ENCODE results near the gene IREB2.

Gene IREB2

GRCh38 chr15:78407608-78408354 is 30.2 kb upstream of the IREB2 start:
- Histone ChIP-seq H3K18ac (ENCODE audit: low read length) (no peak overlapping the region), H3K4me1 (ENCODE audit: control insufficient read depth, low read depth, low read length) (no peaks in the 10 kb centered on the region), H2BK120ac (ENCODE audit: low read depth, low read length) (no peak overlapping the region), H4K8ac (ENCODE audit: low read depth, low read length) (no peak overlapping the region), H3K36me3 (ENCODE audit: control insufficient read depth, insufficient read depth, low read length) (no peaks in the 10 kb centered on the region), H4K5ac (ENCODE audit: low read length) (no peak overlapping the region), H2AK5ac (ENCODE audit: low read length) (no peak overlapping the region), H3K4me2 (ENCODE audit: low read length) (no peak overlapping the region), H2BK5ac (ENCODE audit: low read length) (no peak overlapping the region), H3K56ac (ENCODE audit: low read length) (no peak overlapping the region), H3K4me3 (ENCODE audit: low read length) (no peak overlapping the region), H3K4ac (ENCODE audit: low read depth, low read length) (no peak overlapping the region), H3K79me2 (ENCODE audit: control insufficient read depth, insufficient read depth, low read length) (no peaks in the 10 kb centered on the region), H3K9ac (ENCODE audit: low read length) (no peak overlapping the region), H2BK15ac (replicated peaks; ENCODE audit: low read depth) (no peak overlapping the region), H3K27ac (ENCODE audit: low read depth, low read length) (no peak overlapping the region), H3K23ac (ENCODE audit: low read length) (no peak overlapping the region), H3K79me1 (ENCODE audit: low read length) (no peaks in the 10 kb centered on the region), H3K27me3 (ENCODE audit: insufficient read depth, low read length, poor library complexity) (no peaks in the 10 kb centered on the region)
- no peak for DNase-seq
- no CpG with 5 or more reads among the region's 6 CpGs for WGBS (ENCODE audit: extremely low coverage, insufficient coverage, low lambda C conversion rate)

- Histone ChIP-seq H3K79me2 (ENCODE audit: control insufficient read depth, insufficient read depth, low read length) (no peaks in the 10 kb centered on the region), H3K36me3 (ENCODE audit: control insufficient read depth, insufficient read depth, low read length) (no peaks in the 10 kb centered on the region), H2BK5ac (ENCODE audit: low read length) (no peak overlapping the region), H4K5ac (ENCODE audit: low read length) (no peak overlapping the region), H2BK120ac (ENCODE audit: low read depth, low read length) (no peak overlapping the region), H2AK5ac (ENCODE audit: low read length) (no peak overlapping the region), H3K18ac (ENCODE audit: low read length) (no peak overlapping the region), H3K27ac (ENCODE audit: low read depth, low read length) (no peak overlapping the region), H3K4me1 (ENCODE audit: control insufficient read depth, low read depth, low read length) (no peaks in the 10 kb centered on the region), H3K4me3 (ENCODE audit: low read length) (no peak overlapping the region), H3K4me2 (ENCODE audit: low read length) (no peak overlapping the region), H2BK15ac (replicated peaks; ENCODE audit: low read depth) (no peak overlapping the region), H3K23ac (ENCODE audit: low read length) (no peak overlapping the region), H4K8ac (ENCODE audit: low read depth, low read length) (no peak overlapping the region), H3K79me1 (ENCODE audit: low read length) (no peaks in the 10 kb centered on the region), H3K9ac (ENCODE audit: low read length) (no peak overlapping the region), H3K27me3 (ENCODE audit: insufficient read depth, low read length, poor library complexity) (no peaks in the 10 kb centered on the region), H3K4ac (ENCODE audit: low read depth, low read length) (no peak overlapping the region), H3K56ac (ENCODE audit: low read length) (no peak overlapping the region)
- no peak for DNase-seq
- no CpG with 5 or more reads among the region's 4 CpGs for WGBS (ENCODE audit: extremely low coverage, insufficient coverage, low lambda C conversion rate)
Observed at GRCh38 chr15:78408355-78408640, 29.7 kb upstream of the IREB2 start.

DNA sequence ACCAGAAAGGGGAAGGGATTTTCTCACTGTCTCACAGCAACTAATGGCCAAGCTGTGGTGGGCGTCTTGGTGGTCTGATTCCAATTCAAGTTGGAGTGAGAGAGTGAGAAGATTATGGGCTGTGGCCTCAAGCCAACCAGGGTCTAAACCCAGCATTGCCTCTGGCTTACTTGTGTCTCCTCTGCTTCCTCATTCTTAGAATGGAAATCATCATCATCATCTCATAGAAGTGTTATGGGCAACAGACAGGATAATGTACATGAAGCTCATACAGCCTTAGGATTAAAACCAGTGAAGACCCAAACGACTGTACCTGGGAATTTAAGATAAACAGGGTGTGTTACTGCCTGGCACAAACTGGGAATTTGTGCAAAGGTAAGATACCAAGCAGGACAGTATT is 29.1 kb upstream of the IREB2 start:
- Histone ChIP-seq H3K27ac (ENCODE audit: low read depth, low read length) (no peak overlapping the region), H3K79me1 (ENCODE audit: low read length) (no peaks in the 10 kb centered on the region), H3K18ac (ENCODE audit: low read length) (no peak overlapping the region), H3K23ac (ENCODE audit: low read length) (no peak overlapping the region), H3K4me1 (ENCODE audit: control insufficient read depth, low read depth, low read length) (no peaks in the 10 kb centered on the region), H3K4me2 (ENCODE audit: low read length) (no peak overlapping the region), H3K56ac (ENCODE audit: low read length) (no peak overlapping the region), H3K36me3 (ENCODE audit: control insufficient read depth, insufficient read depth, low read length) (no peaks in the 10 kb centered on the region), H3K4me3 (ENCODE audit: low read length) (no peak overlapping the region), H2AK5ac (ENCODE audit: low read length) (no peak overlapping the region), H3K79me2 (ENCODE audit: control insufficient read depth, insufficient read depth, low read length) (no peaks in the 10 kb centered on the region), H3K9ac (ENCODE audit: low read length) (no peak overlapping the region), H3K4ac (ENCODE audit: low read depth, low read length) (no peak overlapping the region), H4K5ac (ENCODE audit: low read length) (no peak overlapping the region), H4K8ac (ENCODE audit: low read depth, low read length) (no peak overlapping the region), H2BK5ac (ENCODE audit: low read length) (no peak overlapping the region), H3K27me3 (ENCODE audit: insufficient read depth, low read length, poor library complexity) (no peaks in the 10 kb centered on the region), H2BK15ac (replicated peaks; ENCODE audit: low read depth) (no peak overlapping the region), H2BK120ac (ENCODE audit: low read depth, low read length) (no peak overlapping the region)
- no peak for DNase-seq
- WGBS (ENCODE audit: extremely low coverage, insufficient coverage, low lambda C conversion rate) = no CpG with 5 or more reads among the region's 2 CpGs

DNA sequence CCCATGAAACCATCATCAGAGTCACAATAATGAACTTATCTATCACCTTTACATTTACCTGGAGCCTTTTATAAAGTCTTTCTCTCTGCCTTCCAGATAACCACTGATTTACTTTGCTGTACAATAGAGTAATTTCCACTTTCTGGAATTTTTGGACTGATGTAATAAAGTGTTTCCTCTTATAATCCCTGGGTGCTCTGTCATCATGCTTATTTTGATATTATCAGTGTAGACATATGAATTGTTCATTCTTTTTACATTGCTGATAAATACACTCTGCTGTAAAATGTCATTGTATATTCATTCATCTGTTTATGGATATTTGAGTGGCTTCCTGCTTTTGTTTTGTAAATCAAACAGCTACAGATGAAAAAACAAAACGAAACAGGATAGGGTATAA is 27.0 kb upstream of the IREB2 start:
- H3K9ac ChIP-seq (ENCODE audit: low read length) = no peak overlapping the region
- H3K27me3 ChIP-seq (ENCODE audit: insufficient read depth, low read length, poor library complexity) = no peaks in the 10 kb centered on the region
- H2AK5ac ChIP-seq (ENCODE audit: low read length) = no peak overlapping the region
- WGBS (ENCODE audit: extremely low coverage, insufficient coverage, low lambda C conversion rate) = no CpG with 5 or more reads among the region's 1 CpG
- H3K4me2 ChIP-seq (ENCODE audit: low read length) = no peak overlapping the region
- no peak overlapping the region for H3K4ac ChIP-seq (ENCODE audit: low read depth, low read length)
- H2BK5ac ChIP-seq (ENCODE audit: low read length) = no peak overlapping the region
- H3K27ac ChIP-seq (ENCODE audit: low read depth, low read length) = no peak overlapping the region
- H4K8ac ChIP-seq (ENCODE audit: low read depth, low read length) = no peak overlapping the region
- no peaks in the 10 kb centered on the region for H3K79me1 ChIP-seq (ENCODE audit: low read length)
- H3K56ac ChIP-seq (ENCODE audit: low read length) = no peak overlapping the region
- H3K36me3 ChIP-seq (ENCODE audit: control insufficient read depth, insufficient read depth, low read length) = no peaks in the 10 kb centered on the region
- no peaks in the 10 kb centered on the region for H3K79me2 ChIP-seq (ENCODE audit: control insufficient read depth, insufficient read depth, low read length)
- H3K18ac ChIP-seq (ENCODE audit: low read length) = no peak overlapping the region
- H4K5ac ChIP-seq (ENCODE audit: low read length) = no peak overlapping the region
- no peaks in the 10 kb centered on the region for H3K4me1 ChIP-seq (ENCODE audit: control insufficient read depth, low read depth, low read length)
- no peak overlapping the region for H3K4me3 ChIP-seq (ENCODE audit: low read length)
- H2BK120ac ChIP-seq (ENCODE audit: low read depth, low read length) = no peak overlapping the region
- H3K23ac ChIP-seq (ENCODE audit: low read length) = no peak overlapping the region
- no peak overlapping the region for H2BK15ac ChIP-seq (replicated peaks; ENCODE audit: low read depth)
- no peak for DNase-seq

DNA sequence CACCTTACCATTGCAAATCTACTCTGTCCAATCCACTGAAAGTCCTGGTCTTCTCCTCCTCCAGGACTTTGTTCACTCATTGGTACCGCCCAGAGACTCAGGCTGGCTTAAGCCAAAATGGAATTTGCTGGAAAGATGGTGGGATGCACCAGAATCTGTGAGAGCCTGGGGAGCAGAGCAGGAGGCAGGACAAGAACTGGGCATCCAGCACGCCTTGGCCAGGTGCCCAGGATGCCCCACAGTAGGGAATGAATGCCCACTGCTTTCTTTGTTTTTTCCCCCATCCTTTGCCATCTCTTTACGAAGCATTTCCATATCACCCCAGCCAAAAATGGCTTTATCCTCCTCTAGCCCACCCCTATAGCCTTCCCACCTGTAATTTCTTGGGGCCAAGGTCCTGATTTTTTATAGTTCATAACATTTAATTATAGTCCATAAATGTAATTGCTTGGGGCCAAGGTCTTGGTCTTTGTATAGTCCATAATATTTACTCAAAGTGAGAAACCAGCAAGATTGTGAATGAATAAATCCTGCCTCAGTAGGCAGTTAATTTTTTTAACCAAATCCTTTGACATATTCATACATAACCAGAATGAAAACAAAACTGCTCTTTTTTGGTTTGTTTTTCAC is 23.3 kb upstream of the IREB2 start:
- Histone ChIP-seq H2AK5ac (ENCODE audit: low read length) (no peak overlapping the region), H3K4me2 (ENCODE audit: low read length) (no peak overlapping the region), H2BK120ac (ENCODE audit: low read depth, low read length) (no peak overlapping the region), H3K27me3 (ENCODE audit: insufficient read depth, low read length, poor library complexity) (no peaks in the 10 kb centered on the region), H3K9ac (ENCODE audit: low read length) (no peak overlapping the region), H3K18ac (ENCODE audit: low read length) (no peak overlapping the region), H3K4me1 (ENCODE audit: control insufficient read depth, low read depth, low read length) (no peaks in the 10 kb centered on the region), H3K36me3 (ENCODE audit: control insufficient read depth, insufficient read depth, low read length) (no peaks in the 10 kb centered on the region), H3K4ac (ENCODE audit: low read depth, low read length) (no peak overlapping the region), H3K27ac (ENCODE audit: low read depth, low read length) (no peak overlapping the region), H2BK5ac (ENCODE audit: low read length) (no peak overlapping the region), H3K23ac (ENCODE audit: low read length) (no peak overlapping the region), H3K4me3 (ENCODE audit: low read length) (no peak overlapping the region), H2BK15ac (replicated peaks; ENCODE audit: low read depth) (no peak overlapping the region), H4K5ac (ENCODE audit: low read length) (no peak overlapping the region), H4K8ac (ENCODE audit: low read depth, low read length) (no peak overlapping the region), H3K56ac (ENCODE audit: low read length) (no peak overlapping the region), H3K79me1 (ENCODE audit: low read length) (no peaks in the 10 kb centered on the region), H3K79me2 (ENCODE audit: control insufficient read depth, insufficient read depth, low read length) (no peaks in the 10 kb centered on the region)
- no CpG with 5 or more reads among the region's 3 CpGs for WGBS (ENCODE audit: extremely low coverage, insufficient coverage, low lambda C conversion rate)
- DNase-seq = no peak

- Histone ChIP-seq H2BK5ac (ENCODE audit: low read length) (no peak overlapping the region), H3K4me2 (ENCODE audit: low read length) (no peak overlapping the region), H3K9ac (ENCODE audit: low read length) (no peak overlapping the region), H3K4me1 (ENCODE audit: control insufficient read depth, low read depth, low read length) (no peaks in the 10 kb centered on the region), H3K23ac (ENCODE audit: low read length) (no peak overlapping the region), H4K5ac (ENCODE audit: low read length) (no peak overlapping the region), H3K18ac (ENCODE audit: low read length) (no peak overlapping the region), H3K36me3 (ENCODE audit: control insufficient read depth, insufficient read depth, low read length) (no peaks in the 10 kb centered on the region), H2BK120ac (ENCODE audit: low read depth, low read length) (no peak overlapping the region), H3K4ac (ENCODE audit: low read depth, low read length) (no peak overlapping the region), H3K79me1 (ENCODE audit: low read length) (no peaks in the 10 kb centered on the region), H2BK15ac (replicated peaks; ENCODE audit: low read depth) (no peak overlapping the region), H2AK5ac (ENCODE audit: low read length) (no peak overlapping the region), H3K4me3 (ENCODE audit: low read length) (no peak overlapping the region), H3K27me3 (ENCODE audit: insufficient read depth, low read length, poor library complexity) (no peaks in the 10 kb centered on the region), H4K8ac (ENCODE audit: low read depth, low read length) (no peak overlapping the region), H3K27ac (ENCODE audit: low read depth, low read length) (no peak overlapping the region), H3K56ac (ENCODE audit: low read length) (no peak overlapping the region), H3K79me2 (ENCODE audit: control insufficient read depth, insufficient read depth, low read length) (no peaks in the 10 kb centered on the region)
- DNase-seq = peak; percentile 39
- no CpG with 5 or more reads among the region's 4 CpGs for WGBS (ENCODE audit: extremely low coverage, insufficient coverage, low lambda C conversion rate)
Observed at GRCh38 chr15:78415284-78415683, 22.7 kb upstream of the IREB2 start.

All from mesendoderm (in vitro differentiated cells).